Urinary bladder (tissue), 4 donors: ENCODE measurements around the gene LECT2. TPM values are rescaled to one million over a fixed set of nuclear protein-coding genes. Genes with fewer than 3 reads are reported as not detected.

Experiments
- DNase-seq: peaks from one replicate; pipeline ENCODE4 v3.0.0-alpha.2; 2015; ENCODE audit errors: extremely low spot score
- H3K27ac ChIP-seq: one replicate; pipeline ENCODE4 v1.5.1; 2013; ENCODE audit warnings: low read depth, mild to moderate bottlenecking, moderate library complexity
- H3K36me3 ChIP-seq: one replicate; pipeline ENCODE4 v1.6.1; 2013; ENCODE audit warnings: mild to moderate bottlenecking, moderate library complexity; ENCODE audit not compliant: insufficient read depth
- H3K4me1 ChIP-seq: one replicate; pipeline ENCODE4 v1.6.1; 2013; ENCODE audit warnings: mild to moderate bottlenecking, moderate library complexity; ENCODE audit not compliant: insufficient read depth
- H3K4me3 ChIP-seq: one replicate; pipeline ENCODE4 v1.5.1; 2013; ENCODE audit warnings: low read depth, low read length
- WGBS: extraction: QIAGEN DNeasy Blood & Tissue Kit; methylation state at CpG from one replicate; pipeline ENCODE4 v1.1.7; 2013; 5-methylcytosine and 5-hydroxymethylcytosine counted together
- polyA plus RNA-seq: library from polyadenylated mRNA; stranded (reverse); fragments of 200-250 nt; gene quantifications from one replicate; pipeline ENCODE4 v1.2.3, GENCODE V29; 2013
- total RNA-seq: library from RNA; depleted of rRNA; stranded (reverse); fragments of >200 nt; gene quantifications from one replicate; pipeline ENCODE4 v1.2.3, GENCODE V29; 2014
- donor health status: healthy with polysubstance abuse.
- donor health status: healthy.

The LECT2 gene
- total and polyA plus RNA-seq, 2 donors = not detected

DNA sequence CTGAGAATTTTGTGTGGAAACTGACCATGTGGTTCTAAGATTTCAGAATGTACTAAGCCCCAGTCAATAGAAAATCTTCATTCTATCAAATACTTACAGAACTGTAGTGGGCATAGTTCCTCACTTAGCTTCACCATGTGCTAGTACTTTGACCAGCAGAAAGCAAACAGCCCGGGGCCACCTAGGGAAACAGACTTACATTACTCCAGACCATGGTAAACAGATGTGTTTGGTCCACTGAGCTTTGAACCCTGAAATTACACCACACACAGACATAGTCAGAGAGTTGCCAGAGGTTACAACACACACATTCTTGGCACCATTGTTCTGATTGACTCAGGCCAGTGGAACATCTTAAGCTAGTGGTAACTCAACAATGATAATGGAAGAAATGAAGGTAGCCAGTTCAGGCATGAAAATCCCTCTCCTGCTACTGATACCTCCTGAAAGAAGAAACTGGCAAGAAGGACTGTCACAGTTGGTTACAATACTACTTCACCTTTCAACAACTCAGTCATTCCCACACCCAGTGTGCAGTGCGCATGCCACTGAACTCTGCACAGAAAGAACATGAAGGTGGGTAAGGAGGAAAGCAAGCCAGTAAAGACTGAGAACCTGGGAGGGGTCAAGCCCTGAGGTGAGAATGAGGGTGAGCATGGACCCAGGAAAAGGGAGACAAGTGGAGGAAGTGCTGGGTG, 18.7 kb upstream of the LECT2 start:
- no peak overlapping the region for H3K4me3 ChIP-seq
- no peak for DNase-seq
- WGBS = 77% methylated on average over 2 of the region's 2 CpGs

DNA sequence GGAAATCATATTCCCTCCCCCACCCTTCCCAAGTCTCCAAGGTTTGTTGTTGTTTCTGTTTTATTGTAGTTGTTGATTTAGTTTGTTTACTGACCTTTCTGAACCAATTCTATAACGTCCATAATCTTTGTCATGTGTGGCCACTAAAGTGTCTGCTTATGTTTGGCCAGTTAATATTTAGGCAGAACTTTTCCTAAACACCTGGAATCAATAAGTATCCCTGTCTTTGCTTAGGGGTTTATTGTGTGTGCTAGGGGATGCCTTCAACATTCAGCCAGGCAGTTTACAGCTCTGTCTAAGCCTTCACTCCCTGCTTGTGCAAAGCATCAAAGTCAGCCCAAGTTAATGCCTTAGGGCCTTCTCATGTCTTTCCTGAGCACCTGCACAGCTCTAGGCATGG, 16.9 kb upstream of the LECT2 start:
- WGBS = 35% methylated on average over 1 of the region's 1 CpG
- DNase-seq = no peak
- no peaks in the 10 kb centered on the region for H3K4me1 ChIP-seq
- H3K36me3 ChIP-seq = no peaks in the 10 kb centered on the region
- no peak overlapping the region for H3K27ac ChIP-seq
- H3K4me3 ChIP-seq = no peak overlapping the region

More for the DNA sequence above, 18.7 kb upstream of the LECT2 start:
- no peaks in the 10 kb centered on the region for H3K36me3 ChIP-seq
- no peaks in the 10 kb centered on the region for H3K4me1 ChIP-seq
- H3K27ac ChIP-seq = no peak overlapping the region

DNA sequence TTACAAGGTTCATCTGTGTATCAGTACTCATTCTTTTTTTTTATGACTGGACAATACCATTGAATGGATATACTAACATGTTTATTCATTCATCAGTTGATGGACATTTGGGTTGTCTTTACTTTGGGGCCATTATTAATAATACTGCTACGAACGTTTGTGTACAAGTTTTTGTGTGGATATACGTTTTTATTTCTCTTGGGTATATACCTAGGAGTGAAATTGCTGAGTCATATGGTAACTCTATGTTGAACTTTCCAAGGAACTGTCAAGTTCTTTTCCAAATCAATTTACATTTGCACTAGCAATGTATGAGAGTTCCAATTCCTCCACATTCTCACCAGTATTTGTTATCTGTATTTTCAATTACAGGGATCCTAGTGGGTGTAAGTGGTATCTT, 12.0 kb upstream of the LECT2 start:
- Histone ChIP-seq H3K27ac (no peak overlapping the region), H3K4me1 (no peaks in the 10 kb centered on the region), H3K36me3 (no peaks in the 10 kb centered on the region), H3K4me3 (no peak overlapping the region)
- WGBS = 90% methylated on average over 3 of the region's 3 CpGs
- DNase-seq = no peak

DNA sequence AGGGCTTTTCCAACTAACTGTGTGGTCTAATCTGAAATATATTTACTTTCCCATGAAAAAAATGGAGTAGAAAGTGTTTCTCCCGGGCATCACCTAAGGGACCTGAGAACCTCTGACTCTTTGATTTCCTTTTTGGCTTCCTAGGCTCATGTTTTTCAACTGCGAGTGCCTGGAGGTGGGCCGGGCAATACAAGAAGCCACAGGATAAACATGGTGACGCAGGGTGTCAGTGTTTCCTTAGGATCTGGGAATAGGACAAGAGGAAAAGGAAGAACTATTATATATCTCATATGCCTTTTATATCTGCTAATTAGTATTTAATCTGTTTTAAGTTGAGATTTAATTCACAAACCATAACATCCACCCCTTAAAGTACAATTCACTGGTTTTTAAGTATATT, 11.4 kb upstream of the LECT2 start:
- Histone ChIP-seq H3K36me3 (no peaks in the 10 kb centered on the region), H3K27ac (no peak overlapping the region), H3K4me1 (no peaks in the 10 kb centered on the region), H3K4me3 (no peak overlapping the region)
- 72% methylated on average over 4 of the region's 4 CpGs for WGBS
- DNase-seq = no peak

DNA sequence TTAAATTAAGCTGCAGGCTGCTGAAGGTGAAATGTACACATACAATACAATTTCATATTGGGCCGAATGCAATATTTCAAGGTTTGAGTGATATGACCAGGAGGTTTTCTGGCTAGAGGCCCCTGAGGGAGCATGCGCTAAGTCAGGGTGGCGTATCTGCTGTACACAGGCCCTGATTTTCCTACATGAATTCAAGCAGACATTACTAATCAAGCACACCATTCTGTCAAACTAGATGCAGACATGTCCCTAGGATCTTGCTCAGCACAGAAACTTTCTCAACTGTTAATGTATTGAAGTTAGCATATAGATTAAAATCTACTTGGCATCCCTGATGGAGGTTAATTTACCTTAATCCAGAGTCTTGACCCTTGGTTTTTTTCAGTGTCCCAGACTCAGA, 10.7 kb upstream of the LECT2 start:
- WGBS = 96% methylated on average over 3 of the region's 3 CpGs
- Histone ChIP-seq H3K36me3 (no peaks in the 10 kb centered on the region), H3K4me3 (no peak overlapping the region), H3K27ac (no peak overlapping the region), H3K4me1 (no peaks in the 10 kb centered on the region)
- no peak for DNase-seq

DNA sequence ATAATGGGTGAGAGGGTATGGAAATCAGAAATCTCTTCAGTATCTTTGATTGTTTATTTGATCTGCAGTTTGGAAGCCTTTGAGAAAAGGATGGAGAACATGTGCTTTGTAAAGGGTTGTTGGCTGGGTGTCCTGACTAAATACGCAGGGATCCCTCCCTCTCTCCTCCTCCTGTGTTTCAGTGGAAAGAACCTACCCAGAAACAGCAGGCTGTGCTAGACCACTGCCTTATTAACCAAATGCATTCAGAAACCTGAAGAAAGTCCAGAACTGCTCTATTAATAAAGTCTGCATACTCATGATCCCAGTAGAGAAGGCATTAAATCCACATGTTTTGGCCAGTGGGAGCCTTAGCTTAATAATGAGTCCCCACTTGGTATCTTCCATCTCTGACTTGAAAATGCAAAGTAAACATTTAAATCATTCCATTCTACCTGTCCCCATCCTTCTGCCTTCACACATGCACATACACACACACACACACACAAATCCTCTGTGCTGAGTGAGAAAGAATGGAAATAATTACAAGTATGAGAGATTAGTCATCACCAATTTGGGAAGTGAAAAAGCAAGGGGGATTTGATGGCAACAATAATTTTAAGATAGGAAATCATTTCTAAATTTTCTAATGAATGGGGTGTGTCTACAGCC, 10.0 kb upstream of the LECT2 start:
- WGBS = 29% methylated on average over 1 of the region's 1 CpG
- Histone ChIP-seq H3K4me1 (no peaks in the 10 kb centered on the region), H3K27ac (no peak overlapping the region), H3K4me3 (no peak overlapping the region), H3K36me3 (no peaks in the 10 kb centered on the region)
- peak; percentile 42 for DNase-seq

DNA sequence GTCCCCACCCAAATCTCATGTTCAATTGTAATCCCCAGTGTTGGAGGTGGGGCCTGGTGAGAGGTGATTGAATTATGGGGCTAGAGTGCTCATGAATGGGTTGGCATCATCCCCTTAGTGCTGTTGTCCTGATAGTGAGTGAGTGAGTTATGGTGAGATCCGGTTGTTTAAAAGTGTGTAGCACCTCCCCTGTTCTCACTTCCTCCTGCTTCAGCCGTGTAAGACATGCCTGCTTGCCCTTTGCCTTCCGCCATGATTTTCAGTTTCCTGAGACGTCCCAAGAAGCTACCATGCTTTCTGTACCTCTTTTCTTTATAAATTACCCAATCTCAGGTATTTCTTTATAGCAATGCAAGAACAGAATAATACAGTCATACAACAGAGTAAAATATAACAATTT, 742 bp upstream of the LECT2 start:
- Histone ChIP-seq H3K4me1 (no peaks in the 10 kb centered on the region), H3K4me3 (no peak overlapping the region), H3K27ac (no peak overlapping the region), H3K36me3 (no peaks in the 10 kb centered on the region)
- no peak for DNase-seq
- WGBS = 88% methylated on average over 4 of the region's 4 CpGs

DNA sequence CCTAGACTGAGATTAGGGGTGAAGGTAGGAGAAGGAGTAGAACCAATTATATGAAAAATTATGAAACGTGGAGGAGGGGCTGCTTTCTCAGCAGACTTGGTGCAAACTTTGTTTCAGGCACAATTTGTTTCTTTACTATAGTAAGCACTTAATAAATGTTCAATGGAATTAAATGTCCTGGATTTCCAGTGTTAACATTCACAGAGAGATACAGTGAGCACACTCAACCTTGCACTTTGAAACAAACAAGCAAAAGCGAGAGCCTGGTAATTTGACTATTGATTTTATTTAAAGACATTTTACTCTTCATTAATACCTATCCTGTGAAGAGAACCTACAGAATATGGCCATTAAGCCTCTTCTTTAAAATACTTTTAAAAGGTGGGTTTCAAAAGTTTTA, 933 bp downstream of the LECT2 start:
- Histone ChIP-seq H3K4me1 (no peaks in the 10 kb centered on the region), H3K27ac (no peak overlapping the region), H3K4me3 (no peak overlapping the region), H3K36me3 (no peaks in the 10 kb centered on the region)
- WGBS = 89% methylated on average over 2 of the region's 2 CpGs
- no peak for DNase-seq

DNA sequence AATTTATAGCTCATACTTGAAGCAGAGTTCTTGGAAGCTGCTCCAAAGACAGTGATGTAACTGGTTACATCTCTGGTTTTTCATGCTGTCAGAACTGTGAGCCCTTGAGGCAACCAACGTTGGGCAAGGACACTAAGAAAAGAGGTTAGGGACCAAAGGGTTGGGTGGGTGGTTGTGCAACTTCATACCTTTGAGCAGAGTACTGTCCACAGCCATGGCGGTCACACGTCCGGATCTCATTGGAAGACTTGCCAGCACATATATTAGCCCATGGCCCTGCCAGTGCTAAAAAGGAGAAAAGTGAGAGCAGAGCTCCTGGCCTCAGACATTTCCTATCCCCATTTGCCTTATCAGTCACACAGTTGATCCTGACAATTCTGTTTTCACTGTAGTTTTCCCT, 2.1 kb downstream of the LECT2 start:
- H3K4me1 ChIP-seq = no peaks in the 10 kb centered on the region
- no peaks in the 10 kb centered on the region for H3K36me3 ChIP-seq
- H3K4me3 ChIP-seq = no peak overlapping the region
- no peak overlapping the region for H3K27ac ChIP-seq
- 92% methylated on average over 4 of the region's 4 CpGs for WGBS
- no peak for DNase-seq

DNA sequence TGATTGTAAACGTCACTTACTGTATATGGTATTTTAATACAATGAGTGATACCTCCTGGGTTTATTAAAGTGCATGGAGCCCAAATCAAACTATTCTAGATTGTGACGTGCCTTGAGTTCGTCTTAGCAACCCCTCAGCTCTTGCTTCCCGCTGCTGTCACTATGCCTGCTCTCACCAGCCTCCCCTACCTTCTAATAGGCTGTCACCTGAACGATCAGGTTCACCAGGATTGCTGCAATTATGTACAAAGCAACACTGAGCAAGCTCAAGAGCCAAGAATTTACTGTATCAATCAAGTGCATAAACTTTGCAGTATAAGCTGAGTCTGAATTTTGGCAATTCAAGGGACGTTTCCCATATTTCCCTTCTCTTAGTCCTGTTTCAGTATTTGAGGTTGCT, 3.0 kb downstream of the LECT2 start:
- Histone ChIP-seq H3K4me3 (no peak overlapping the region), H3K4me1 (no peaks in the 10 kb centered on the region), H3K36me3 (no peaks in the 10 kb centered on the region), H3K27ac (no peak overlapping the region)
- WGBS = 83% methylated on average over 6 of the region's 6 CpGs
- DNase-seq = no peak

DNA sequence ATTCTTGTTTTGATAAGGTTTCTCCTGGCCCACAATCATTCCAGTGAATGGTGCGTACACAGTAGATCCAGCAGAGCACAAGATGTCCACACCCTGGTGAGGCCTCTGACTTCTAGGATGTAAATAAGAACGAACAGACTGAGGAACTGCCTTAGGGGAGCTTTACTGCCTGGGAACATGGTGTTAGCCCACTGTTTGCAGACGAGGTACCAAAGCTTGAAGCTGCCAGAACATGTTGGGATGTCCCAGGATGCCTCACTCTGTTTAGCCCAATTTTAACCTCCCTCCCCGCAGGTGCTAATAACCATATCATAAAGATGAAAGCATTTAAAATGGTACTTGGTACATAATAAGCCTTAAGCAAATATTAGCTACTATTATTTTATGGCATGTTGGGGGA, 3.5 kb downstream of the LECT2 start:
- 72% methylated on average over 4 of the region's 4 CpGs for WGBS

DNA sequence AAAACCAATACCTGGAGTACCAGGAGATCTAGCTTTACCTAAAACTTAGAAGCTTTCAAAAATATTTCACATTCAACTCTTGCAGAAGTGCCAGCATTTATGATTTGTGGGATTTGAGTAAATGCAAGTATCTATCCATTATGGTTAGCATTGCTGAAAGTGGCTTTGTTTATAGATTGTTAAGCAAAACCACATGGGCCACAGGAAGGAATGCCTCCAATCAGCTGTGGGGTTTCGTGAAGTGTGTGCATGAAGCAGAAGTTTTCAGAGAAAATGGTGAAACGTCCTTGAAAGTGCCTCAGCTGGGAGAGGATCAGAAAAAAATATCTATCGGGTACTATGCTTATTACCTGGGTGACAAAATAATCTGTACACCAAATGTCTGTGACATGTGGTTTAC, 4.2 kb downstream of the LECT2 start:
- Histone ChIP-seq H3K4me1 (no peaks in the 10 kb centered on the region), H3K4me3 (no peak overlapping the region), H3K36me3 (no peaks in the 10 kb centered on the region), H3K27ac (no peak overlapping the region)
- 57% methylated on average over 3 of the region's 3 CpGs for WGBS
- no peak for DNase-seq

More for the DNA sequence above, 3.5 kb downstream of the LECT2 start:
- DNase-seq = no peak
- Histone ChIP-seq H3K4me3 (no peak overlapping the region), H3K27ac (no peak overlapping the region), H3K4me1 (no peaks in the 10 kb centered on the region), H3K36me3 (no peaks in the 10 kb centered on the region)

DNA sequence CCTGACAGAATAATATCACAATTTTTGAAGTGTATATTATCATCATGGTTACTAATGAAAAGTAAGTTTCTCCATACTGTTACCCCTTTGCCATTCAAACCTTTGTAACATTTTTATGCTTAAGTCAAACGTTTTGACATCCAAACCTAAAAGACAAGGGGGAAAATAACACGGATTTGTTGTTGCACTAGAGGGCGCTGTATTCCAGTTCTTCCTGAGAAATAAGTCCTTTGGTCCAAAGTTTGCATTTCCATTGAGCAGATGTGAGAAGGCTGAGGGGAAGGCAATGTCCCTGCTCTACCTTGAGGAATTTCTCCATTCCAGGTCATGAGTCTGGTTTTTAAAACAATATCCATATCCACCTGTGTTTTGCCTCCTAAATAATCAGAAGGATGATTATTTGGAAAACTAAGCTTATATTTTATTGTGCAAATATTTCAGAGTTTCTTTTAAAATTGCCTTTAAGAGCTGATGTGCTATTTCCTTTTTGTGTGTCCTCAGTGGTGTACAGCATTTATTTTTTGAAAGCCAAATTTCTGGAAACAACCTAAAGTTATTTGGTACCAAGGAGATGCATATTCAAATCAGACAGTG, 9.7 kb downstream of the LECT2 start:
- no peak overlapping the region for H3K27ac ChIP-seq
- no peaks in the 10 kb centered on the region for H3K4me1 ChIP-seq
- peak; percentile 62 for DNase-seq
- H3K36me3 ChIP-seq = no peaks in the 10 kb centered on the region
- WGBS = 0% methylated on average over 3 of the region's 3 CpGs
- H3K4me3 ChIP-seq = no peak overlapping the region

DNA sequence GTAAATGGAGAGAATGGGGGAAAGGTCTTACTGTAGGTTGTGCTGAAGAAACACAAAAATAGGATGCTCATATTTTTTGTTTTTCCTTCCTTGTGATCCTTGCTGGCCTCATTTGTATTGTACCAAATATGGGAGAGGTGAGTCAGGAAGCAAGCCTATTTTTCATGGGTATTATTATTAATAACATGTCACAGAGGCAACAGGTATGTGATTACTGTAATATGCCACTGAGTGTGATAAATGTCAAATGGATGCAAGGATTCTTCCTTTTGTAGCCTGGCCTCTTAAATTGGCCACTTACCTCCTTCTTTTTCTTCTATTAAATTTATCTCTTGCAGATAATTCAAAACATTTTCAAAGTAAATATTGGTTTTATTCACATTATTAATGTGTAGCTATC, 10.2 kb downstream of the LECT2 start:
- Histone ChIP-seq H3K27ac (no peak overlapping the region), H3K36me3 (no peaks in the 10 kb centered on the region), H3K4me3 (no peak overlapping the region), H3K4me1 (no peaks in the 10 kb centered on the region)
- no peak for DNase-seq
